Body of pancreas (tissue), 4 donors: ENCODE results near the gene STK17A.

Experiments used
- POLR2A ChIP-seq, 3 donors: fragments of 450-650 bp; IDR thresholded peaks; one replicate each; pipeline ENCODE4 v1.6.1; 2016; ENCODE audit warnings: antibody characterized with exemption in 3 of 3, mild to moderate bottlenecking in 2 of 3
- TF ChIP-seq, protein P1 (sequence below), 7 experiments: fragments of 450-650 bp in 4 of 7; fragments of 200-600 bp in 3 of 7; sonication (generic) in 3 of 7; IDR thresholded peaks; one replicate each; pipeline ENCODE4 v1.5.1; 2016 to 2019; ENCODE audit warnings: antibody characterized with exemption in 7 of 7

DNA sequence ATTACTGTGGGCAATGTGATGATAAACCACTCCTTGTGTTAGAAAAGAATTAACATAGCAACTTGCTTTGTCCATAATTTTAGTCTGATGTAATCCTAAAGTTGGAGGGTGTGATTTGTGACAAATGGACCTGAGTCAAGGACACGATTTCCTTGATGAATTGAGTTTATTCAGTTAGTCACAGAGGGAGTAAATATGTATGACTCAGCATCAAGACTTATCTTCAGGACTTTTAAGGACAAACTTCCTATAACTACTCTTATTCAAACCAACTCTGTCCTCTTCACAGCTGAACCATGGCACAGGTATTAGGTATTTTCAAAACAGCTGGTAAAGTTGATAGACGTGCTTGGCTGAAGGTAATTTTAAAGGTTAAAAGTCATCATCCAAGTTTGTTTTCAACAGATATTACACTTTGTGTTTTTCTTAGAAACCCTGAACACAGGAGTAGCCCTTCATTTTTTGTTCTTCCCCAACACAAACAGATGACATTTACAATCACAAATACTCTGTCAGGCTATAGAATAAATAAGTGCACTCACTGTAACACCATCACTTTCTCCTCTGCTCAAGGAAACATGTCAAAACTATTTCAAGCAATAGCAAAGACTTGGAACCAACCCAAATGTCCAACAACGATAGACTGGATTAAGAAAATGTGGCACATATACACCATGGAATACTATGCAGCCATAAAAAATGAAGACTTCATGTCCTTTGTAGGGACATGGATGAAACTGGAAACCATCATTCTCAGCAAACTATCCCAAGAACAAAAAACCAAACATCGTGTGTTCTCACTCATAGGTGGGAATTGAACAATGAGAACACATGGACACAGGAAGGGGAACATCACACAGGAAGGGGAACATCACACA is 91.9 kb downstream of the STK17A start:
- TF ChIP-seq, protein P1, sequence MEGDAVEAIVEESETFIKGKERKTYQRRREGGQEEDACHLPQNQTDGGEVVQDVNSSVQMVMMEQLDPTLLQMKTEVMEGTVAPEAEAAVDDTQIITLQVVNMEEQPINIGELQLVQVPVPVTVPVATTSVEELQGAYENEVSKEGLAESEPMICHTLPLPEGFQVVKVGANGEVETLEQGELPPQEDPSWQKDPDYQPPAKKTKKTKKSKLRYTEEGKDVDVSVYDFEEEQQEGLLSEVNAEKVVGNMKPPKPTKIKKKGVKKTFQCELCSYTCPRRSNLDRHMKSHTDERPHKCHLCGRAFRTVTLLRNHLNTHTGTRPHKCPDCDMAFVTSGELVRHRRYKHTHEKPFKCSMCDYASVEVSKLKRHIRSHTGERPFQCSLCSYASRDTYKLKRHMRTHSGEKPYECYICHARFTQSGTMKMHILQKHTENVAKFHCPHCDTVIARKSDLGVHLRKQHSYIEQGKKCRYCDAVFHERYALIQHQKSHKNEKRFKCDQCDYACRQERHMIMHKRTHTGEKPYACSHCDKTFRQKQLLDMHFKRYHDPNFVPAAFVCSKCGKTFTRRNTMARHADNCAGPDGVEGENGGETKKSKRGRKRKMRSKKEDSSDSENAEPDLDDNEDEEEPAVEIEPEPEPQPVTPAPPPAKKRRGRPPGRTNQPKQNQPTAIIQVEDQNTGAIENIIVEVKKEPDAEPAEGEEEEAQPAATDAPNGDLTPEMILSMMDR (IDR thresholded peaks at IDR 0.05) = no peak
- no peak for TF ChIP-seq POLR2A (IDR thresholded peaks at IDR 0.05)
